ENCODE measurements around the gene LALBA. TPM values are rescaled to one million over a fixed set of nuclear protein-coding genes. Genes with fewer than 3 reads are reported as not detected.
"Not testable (repeated sequence)": the region's sequence is repeated elsewhere in the genome, so short reads cannot be mapped to it uniquely, and the experiment has no call there.

The LALBA gene
- total RNA-seq (2014; rRNA removed; shearing (Covaris generic); ENCODE audit: low replicate concordance) = not detected in 2 replicates

DNA sequence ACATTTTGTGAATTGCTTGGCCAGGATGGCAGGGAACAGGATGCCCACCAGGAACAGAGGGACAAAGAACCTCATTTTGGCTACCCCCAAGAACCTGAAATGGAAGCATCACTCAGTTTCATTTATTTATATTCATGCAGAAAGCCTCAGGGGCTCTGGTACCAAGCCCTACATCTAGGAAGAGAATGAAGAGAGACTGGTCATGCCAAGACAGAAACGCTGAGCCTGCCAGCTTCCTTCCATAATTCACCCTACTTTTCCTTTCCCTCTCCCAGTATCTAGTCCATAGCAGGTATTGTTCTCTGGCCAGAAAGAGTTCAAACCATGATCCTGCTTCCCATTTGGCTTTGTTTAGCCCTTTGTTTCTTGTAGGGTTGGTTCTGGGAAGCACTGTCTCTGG lies at the start of gene LALBA:
LALBA (minus strand) TSS at position 101 of the 400 bp plus-strand sequence; CDS start at position 75, 26 bp downstream.
- in situ Hi-C loops (cut with HindIII; ENCODE audit: low pct_unique_long_range_greater_than_20kb, low sequenced_read_pairs) = no loop called here
- DNase-seq (ENCODE audit: low read depth) = no peak

- DNase-seq (ENCODE audit: low read depth) = peak; percentile 57
- in situ Hi-C loops (cut with HindIII; ENCODE audit: low pct_unique_long_range_greater_than_20kb, low sequenced_read_pairs) = no loop called here
These were observed 48.7 kb upstream of the LALBA start for GRCh38 chr12:48618541-48618940.

DNA sequence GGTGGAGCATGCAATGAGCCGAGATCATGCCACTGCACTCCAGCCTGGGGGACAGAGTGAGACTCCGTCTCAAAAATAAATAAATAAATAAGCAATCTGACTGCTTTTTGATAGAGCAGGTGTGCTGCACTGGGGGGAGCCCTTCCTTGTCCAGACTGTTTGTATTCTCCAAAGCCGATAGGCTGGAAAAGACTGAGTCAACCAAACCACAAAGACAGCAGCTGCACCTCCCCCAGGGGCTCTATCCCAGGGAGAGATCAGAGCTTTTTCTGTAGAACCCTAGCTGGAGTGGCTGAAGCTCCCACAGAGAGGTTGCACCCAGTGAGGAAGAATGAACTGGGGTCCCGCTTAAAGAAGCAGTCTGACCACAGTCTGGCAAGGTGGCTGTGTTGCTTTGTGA lies 45.8 kb upstream of the LALBA start:
- in situ Hi-C loops (cut with HindIII; ENCODE audit: low pct_unique_long_range_greater_than_20kb, low sequenced_read_pairs) = no loop called here
- no peak for DNase-seq (ENCODE audit: low read depth)

DNA sequence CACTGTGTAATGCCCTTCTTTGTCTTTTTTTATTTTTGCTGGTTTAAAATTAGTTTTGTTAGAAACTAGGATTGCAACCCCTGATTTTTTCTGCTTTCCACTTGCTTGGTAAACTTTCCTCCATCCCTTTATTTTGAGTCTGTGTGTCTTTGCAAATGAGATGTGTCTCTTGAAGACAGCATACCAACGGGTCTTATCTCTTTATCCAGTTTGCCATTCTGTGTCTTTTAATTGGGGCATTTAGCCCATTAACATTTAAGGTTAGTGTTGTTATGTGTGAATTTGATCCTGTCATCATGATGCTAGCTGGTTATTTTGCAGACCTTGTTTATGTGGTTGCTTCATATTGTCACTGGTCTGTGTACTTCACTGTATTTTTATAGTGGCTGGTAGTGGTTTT lies 43.5 kb upstream of the LALBA start:
- no peak for DNase-seq (ENCODE audit: low read depth)
- in situ Hi-C loops (cut with HindIII; ENCODE audit: low pct_unique_long_range_greater_than_20kb, low sequenced_read_pairs) = no loop called here

- in situ Hi-C loops (cut with HindIII; ENCODE audit: low pct_unique_long_range_greater_than_20kb, low sequenced_read_pairs) = no loop called here
- DNase-seq (ENCODE audit: low read depth) = peak; percentile 57
These were observed 32.5 kb upstream of the LALBA start for GRCh38 chr12:48602192-48602989.

DNA sequence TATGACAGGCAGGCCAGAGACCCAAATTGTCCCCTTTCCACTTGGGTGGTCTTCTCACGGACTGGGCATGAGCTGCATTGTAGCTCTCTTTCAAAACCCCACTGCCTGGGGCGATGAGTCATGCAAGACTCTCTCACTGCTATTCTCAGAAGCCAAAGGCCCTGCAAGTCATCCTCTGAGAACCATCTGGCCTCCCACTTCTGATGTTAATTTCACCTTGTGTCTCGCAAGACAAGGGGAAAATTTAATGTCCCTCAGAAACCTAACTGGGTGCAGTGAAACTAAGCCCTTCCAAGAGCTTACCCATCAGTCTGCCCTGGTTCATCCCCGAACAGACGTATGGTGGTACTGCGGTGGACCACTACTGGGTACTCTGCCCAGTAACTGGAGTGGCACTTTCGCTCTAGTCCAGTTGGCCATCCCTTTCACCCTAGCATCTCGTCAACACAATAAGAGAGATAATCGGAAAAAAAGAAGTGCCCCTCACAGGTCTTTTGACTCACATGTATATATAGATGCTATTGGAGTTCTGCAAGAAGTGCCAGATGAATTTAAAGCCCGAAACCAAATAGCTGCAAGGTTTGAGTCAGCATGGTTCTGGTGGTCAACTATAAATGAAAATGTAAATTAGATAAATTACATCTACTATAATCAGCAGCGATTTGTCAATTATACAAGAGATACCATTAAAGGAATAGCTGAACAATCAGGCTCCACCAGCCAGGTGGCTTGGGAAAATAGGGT lies 31.3 kb upstream of the LALBA start:
- in situ Hi-C loops (cut with HindIII; ENCODE audit: low pct_unique_long_range_greater_than_20kb, low sequenced_read_pairs) = no loop called here

DNA sequence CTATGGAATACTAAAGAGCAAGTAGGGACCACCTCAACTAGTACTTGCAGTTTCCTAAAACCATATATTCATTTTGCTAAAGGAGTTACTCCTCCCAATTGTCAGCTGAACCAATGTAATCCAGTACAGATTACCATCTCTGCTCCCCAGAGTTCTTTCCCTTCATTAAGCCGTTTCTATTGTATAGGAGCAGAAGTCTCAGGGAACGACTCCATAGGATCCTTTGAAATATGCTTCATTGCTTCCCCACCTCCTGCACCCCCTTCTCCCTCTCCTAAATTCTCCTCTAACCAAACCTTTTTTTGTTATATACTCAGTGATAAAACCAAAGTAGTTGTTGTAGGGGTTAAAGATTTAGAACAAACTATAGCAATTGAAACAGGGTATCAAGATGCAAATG lies 30.7 kb upstream of the LALBA start:
- in situ Hi-C loops (cut with HindIII; ENCODE audit: low pct_unique_long_range_greater_than_20kb, low sequenced_read_pairs) = no loop called here
- DNase-seq (ENCODE audit: low read depth) = no peak

More for the DNA sequence above, 31.3 kb upstream of the LALBA start:
- no peak for DNase-seq (ENCODE audit: low read depth)

DNA sequence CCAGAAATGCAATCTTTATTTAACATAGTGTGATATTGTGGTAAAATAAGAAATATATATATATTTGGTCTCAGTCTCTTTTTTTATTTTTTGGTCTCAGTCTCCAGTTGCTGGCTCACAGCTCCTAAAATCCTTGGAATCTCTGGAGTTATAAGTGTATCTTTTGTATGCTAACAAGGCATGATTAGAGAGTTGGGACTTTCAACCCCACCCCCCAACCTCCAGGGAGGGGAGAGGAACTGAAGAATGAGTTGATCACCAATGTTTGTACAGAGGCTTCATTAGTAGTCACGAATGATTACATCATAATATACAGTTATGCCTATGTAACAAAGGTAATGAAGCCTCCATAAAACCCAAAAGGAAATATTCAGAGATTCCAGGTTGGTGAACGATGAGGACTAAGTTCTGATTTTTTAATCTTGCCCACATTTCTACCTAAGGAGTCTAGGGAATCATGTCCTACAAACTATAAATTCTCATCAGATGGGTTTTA lies 22.8 kb upstream of the LALBA start:
- DNase-seq (ENCODE audit: low read depth) = no peak
- in situ Hi-C loops (cut with HindIII; ENCODE audit: low pct_unique_long_range_greater_than_20kb, low sequenced_read_pairs) = no loop called here

DNA sequence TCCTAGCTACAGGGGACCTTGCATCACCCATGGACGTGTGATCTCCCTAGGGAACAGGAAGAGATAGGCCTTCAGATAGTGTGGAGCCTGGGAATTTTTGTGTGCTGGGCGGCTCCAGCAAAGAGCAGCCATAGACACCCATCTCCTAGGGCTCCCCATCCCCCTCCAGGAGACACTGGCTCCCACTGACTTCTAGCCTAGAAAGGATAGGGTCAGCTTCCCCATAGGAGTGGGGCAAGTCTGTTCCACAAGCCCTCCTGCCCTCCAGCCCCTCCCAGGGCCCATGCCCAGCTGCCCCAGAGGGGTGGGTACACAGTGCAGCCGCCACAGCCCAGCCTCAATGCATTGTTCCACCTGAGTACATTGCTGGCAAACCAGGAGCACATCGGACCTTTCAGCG lies 16.5 kb upstream of the LALBA start:
- no peak for DNase-seq (ENCODE audit: low read depth)
- in situ Hi-C loops (cut with HindIII; ENCODE audit: low pct_unique_long_range_greater_than_20kb, low sequenced_read_pairs) = no loop called here

- no peak for DNase-seq (ENCODE audit: low read depth)
- in situ Hi-C loops (cut with HindIII; ENCODE audit: low pct_unique_long_range_greater_than_20kb, low sequenced_read_pairs) = no loop called here
These were observed 13.9 kb upstream of the LALBA start for GRCh38 chr12:48583728-48584127.

GRCh38 chr12:48580831-48581230 lies 11.0 kb upstream of the LALBA start:
- DNase-seq (ENCODE audit: low read depth) = no peak
- in situ Hi-C loops (cut with HindIII; ENCODE audit: low pct_unique_long_range_greater_than_20kb, low sequenced_read_pairs) = no loop called here

DNA sequence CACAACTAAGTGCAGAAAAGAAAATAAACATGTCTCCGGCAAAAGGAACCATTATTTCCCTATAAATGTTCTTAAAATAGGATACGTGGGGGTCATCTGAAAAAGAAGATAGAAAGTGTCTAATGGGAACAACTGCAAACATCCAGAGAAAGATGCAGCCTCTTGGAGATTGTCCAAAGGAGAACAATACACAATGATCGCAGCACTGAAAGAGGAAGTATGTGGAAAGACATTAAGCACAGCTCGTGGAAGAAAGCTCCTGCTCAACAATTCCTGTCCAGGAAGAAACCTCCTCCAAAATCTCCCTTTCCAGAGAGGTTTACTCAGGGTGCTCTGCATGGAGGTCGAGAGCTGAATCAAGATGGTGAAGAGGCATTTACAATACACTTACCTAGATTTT lies 2.5 kb upstream of the LALBA start:
- in situ Hi-C loops (cut with HindIII; ENCODE audit: low pct_unique_long_range_greater_than_20kb, low sequenced_read_pairs) = no loop called here

DNA sequence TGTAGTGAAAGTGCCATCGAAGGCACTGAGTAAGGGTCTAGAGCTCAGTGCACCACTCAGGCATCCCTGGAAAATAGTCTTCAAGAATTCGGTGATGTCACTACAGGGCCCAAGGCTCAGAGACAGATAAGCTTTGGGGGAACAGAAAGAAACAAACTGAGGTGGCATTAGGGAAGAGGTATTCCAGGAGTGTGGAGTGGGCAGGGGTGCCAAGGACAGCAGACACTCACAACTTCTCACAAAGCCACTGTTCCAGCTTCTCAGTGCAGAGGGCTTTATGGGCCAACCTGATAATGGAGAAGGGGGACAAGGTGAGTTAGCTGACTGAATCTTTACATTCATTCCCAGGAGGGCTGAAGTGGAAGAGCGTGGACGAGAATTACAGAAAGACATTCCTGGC lies 2.1 kb downstream of the LALBA start:
- in situ Hi-C loops (cut with HindIII; ENCODE audit: low pct_unique_long_range_greater_than_20kb, low sequenced_read_pairs) = no loop called here
- DNase-seq (ENCODE audit: low read depth) = no peak

More for the DNA sequence above, 2.5 kb upstream of the LALBA start:
- DNase-seq (ENCODE audit: low read depth) = no peak

DNA sequence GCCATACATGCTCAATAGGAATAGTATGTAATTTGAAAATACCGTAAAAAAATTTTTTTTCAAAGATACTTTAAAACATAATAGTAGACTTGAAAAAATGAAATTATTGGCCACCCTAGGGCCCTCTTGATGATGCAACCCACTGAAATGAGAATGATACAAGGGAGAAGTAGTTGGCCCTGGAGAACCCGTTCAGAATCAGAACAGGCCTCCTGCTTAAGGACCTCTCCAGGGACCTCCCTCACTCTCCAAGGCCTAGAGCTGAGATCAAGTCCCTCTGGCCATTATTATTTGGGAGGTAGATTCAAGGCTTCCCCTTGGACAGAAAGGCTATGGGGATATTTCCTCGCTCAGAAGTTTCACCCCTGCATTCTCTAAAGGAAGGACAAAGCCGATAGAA lies 11.9 kb downstream of the LALBA start:
- DNase-seq (ENCODE audit: low read depth) = no peak
- in situ Hi-C loops (cut with HindIII; ENCODE audit: low pct_unique_long_range_greater_than_20kb, low sequenced_read_pairs) = no loop called here

GRCh38 chr12:48556631-48557030 lies 13.2 kb downstream of the LALBA start:
- DNase-seq (ENCODE audit: low read depth) = no peak
- in situ Hi-C loops (cut with HindIII; ENCODE audit: low pct_unique_long_range_greater_than_20kb, low sequenced_read_pairs) = no loop called here

GRCh38 chr12:48553666-48554343 lies 16.0 kb downstream of the LALBA start:
- DNase-seq (ENCODE audit: low read depth) = peak; percentile 18
- in situ Hi-C loops (cut with HindIII; ENCODE audit: low pct_unique_long_range_greater_than_20kb, low sequenced_read_pairs) = not testable (repeated sequence)

DNA sequence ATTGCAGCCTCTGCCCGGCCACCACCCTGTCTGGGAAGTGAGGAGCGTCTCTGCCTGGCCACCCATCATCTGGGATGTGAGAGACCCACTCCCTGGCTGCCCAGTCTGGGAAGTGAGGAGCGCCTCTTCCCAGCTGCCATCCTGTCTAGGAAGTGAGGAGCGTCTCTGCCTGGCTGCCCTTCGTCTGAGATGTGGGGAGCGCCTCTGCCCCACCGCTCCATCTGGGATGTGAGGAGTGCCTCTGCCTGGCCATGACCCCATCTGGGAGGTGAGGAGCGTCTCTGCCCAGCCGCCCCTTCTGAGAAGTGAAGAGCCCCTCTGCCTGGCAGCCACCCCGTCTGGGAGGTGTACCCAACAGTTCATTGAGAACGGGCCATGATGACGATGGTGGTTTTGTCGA lies 18.2 kb downstream of the LALBA start:
- DNase-seq (ENCODE audit: low read depth); in situ Hi-C loops (cut with HindIII; ENCODE audit: low pct_unique_long_range_greater_than_20kb, low sequenced_read_pairs): not testable (repeated sequence)

DNA sequence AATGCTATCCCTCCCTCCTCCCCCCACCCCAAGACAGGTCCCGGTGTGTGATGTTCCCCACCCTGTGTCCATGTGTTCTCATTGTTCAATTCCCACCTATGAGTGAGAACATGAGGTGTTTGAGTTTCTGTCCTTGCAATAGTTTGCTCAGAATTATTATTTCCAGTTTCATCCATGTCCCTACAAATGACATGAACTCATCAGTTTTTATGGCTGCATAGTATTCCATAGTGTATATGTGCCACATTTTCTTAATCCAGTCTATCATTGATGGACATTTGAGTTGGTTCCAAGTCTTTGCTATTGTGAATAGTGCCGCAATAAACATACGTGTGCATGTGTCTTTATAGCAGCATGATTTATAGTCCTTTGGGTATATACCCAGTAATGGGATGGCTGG lies 22.8 kb downstream of the LALBA start:
- in situ Hi-C loops (cut with HindIII; ENCODE audit: low pct_unique_long_range_greater_than_20kb, low sequenced_read_pairs); DNase-seq (ENCODE audit: low read depth): not testable (repeated sequence)

Data from Caki2 (cell line).